ENCODE data around the gene PLPPR3.
"Not testable (repeated sequence)": the region's sequence is repeated elsewhere in the genome, so short reads cannot be mapped to it uniquely, and the experiment has no call there.

The PLPPR3 gene

GRCh38 chr19:827710-828321, 6.1 kb upstream of the PLPPR3 start, which contains the start of gene AZU1:
Gene AZU1, plus strand, starts transcription at chr19:827837. Its CDS starts 10 bp downstream, at chr19:827847.
- peak; percentile 25 for DNase-seq

- DNase-seq = no peak
These were observed 5.6 kb upstream of the PLPPR3 start for GRCh38 chr19:827314-827709.

DNA sequence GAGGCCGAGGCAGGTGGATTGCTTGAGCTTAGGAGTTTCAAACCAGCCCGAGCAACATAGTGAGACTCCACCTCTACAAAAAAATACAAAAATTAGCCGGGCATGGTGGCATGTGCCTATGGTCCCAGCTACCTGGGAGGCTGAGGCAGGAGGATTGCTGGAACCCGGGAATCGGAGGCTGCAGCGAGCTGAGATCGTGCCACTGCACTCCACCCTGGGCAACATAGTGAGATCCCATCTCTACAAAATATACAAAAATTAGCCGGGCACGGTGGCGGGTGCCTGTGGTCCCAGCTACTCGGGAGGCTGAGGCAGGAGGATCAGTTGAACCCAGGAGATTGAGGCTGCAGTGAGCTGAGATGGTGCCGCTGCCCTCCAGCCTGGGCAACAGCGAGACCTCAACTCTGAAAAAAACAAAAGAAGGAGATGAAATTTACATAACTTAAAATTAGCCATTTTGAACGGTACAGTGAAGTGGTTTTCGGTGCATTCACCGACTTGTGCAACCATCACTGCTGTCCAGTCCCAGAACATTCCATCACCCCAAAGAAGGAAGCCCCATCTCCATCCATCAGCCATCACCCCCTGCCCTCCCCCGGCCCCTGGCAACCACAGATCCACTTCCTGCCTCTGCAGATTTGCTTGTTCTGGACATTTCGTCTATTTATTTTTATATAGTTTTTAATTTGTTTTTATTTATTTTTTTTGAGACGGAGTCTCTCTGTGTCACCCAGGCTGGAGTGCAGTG, 4.3 kb upstream of the PLPPR3 start:
- no peak for DNase-seq

DNA sequence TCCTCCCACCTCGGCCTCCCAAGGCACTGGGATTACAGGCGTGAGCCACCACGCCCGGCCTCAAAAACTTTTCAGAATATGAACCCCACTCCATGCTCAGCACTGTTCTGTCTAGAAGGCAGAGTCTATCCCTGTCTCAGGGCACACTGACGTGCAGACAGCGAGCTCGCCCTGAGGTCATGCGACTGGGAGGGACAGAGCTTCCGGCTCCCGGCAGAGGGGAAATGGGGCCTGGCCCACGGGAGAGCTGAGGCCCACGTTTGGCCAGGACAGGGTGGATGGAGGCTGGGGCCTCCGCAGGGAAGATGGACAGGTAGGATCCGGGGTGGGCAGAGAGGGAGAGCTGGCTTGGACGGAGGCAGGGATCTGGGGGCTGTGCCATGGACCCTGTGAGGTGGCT, 3.1 kb upstream of the PLPPR3 start:
- peak; percentile 14 for DNase-seq

- peak; percentile 21 for DNase-seq
These were observed 1.9 kb upstream of the PLPPR3 start for GRCh38 chr19:823565-824121.

DNA sequence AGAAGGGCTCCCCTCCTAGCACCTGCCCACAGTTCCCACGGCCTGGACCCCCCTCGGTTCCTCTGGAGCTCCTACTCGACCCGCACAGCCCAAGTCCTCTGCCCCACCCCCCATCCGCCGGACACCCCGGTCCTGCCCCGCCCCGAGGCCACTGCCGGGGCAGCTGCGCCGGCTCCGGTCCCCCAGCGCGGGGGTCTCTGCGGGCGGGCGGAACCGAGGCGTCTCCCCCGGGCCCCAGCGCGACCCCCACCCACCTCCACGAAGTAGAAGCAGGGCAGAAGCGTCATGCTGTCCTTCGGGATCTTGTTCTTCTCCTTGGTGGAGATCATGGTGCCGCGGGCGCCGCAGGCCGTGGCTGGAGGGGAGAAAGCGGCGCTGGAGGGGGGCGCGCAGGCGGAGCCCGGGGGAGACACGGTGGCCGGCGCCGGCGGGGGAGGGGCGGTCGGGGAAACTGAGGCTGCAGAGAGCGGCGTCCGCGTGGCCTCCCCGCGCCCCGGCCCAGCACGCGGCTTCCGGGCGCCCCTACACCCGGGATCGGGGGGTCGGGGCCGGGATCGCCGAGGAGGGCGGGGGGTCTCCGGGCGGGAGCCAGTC, 427 bp downstream of the PLPPR3 start:
- peak; percentile 25 for DNase-seq

GRCh38 chr19:820212-820611, 1.5 kb downstream of the PLPPR3 start:
- not testable (repeated sequence) for DNase-seq

- DNase-seq = no peak
These were observed 5.3 kb downstream of the PLPPR3 start for GRCh38 chr19:816500-816857.

DNA sequence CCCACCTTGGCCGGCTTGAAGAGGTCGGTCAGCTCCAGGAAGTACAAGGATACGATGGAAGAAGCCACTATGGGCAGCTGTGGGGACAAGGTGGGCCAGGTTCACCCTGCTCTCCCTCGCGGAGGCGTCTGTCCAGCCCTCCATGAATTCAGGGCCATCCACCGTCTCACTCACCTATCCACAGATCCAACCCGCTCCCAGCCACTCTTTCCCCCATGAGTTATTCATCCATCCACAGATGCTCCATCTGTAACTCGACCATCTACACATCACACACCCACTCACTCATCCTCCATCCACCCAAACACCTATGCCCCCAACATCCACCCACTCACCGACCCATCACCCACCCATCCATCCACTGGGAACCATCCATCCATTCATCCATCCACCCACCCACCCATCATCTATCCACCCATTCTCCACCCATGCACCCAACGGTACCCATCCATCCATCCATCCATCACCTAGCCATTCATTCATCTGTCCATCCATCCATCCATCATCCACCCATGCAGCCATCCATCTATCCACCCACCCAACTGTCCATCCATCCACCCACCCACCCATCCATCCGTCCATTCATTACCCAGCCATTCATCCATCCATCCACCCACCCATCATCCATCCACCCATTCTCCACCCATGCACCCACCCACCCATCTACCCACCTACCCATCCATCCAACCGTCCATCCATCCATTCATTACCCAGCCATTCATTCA, 5.8 kb downstream of the PLPPR3 start:
- DNase-seq = no peak

DNA sequence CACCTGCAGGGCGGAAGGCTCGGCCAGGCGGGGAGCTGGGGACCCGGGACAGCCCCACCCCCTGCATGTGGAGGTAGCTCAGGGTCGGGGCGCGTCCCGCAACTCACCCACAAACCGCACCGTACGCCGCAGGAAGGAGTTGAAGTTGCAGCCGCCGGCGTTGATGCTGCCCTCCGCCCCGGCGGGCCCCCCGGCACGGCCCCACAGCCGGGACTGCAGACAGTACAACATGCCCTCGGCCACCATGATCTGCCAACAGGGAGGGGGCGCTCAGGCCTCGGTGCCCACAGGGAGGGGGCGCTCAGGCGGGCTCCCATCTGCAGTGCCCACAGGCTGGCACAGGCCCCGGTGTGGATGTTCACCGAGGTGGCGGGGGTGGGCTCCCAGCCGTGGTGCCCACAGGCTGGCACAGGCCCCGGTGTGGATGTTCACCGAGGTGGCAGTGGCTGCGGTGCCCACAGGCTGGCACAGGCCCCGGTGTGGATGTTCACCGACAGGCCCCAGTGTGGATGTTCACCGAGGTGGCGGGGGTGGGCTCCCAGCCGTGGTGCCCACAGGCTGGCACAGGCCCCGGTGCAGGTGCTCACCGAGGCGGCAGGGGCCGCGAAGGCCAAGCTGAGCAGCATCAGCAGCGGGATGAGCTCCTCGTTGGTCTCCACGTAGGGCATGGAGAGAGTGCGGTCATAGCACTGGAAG, 6.5 kb downstream of the PLPPR3 start:
- DNase-seq = peak; percentile 12

DNA sequence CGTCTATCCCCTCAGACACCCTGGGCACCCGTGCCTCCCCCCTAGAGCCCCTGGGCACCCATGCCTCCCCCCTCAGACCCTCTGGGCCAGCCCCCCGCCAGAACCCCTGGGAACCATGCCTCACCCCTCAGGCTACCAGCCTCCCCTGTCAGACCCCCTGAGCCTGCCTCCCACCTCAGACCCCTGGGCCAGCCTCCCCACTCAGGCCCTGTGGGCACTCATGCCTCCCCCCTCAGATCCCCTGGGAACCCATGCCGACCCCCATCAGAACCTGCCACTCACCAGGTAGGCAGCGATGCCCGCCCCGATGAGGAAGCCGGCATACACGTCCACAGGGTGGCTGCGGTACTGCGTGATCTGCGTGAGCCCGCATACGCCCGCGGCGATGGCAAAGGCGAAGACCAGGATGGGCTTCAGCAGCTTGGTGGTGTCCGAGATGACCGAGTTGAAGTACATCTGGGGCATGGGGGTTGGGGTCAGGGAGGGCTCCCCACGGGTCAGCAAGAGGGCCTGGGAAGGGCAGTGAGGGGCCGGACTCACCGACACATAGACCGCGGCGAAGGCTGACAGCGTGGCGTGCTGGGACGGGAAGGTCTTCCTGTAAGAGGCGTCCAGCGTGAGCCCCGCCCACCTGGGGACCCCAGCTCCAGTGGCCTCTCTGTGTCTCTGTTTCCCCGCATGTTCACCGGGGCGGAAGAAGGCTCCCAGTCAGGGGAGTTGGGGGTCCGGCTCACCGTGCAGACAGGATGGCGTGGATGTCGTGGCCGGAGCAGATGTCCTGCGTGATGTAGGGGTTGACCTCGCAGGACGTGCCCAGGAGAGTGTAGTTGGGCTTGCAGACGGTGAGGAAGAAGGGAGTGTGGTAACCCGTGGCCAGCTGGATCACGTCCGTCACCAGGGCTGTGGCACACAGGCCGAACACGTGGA, 7.3 kb downstream of the PLPPR3 start:
- peak; percentile 25 for DNase-seq

GRCh38 chr19:813219-814151, 8.3 kb downstream of the PLPPR3 start:
- peak; percentile 24 for DNase-seq

DNA sequence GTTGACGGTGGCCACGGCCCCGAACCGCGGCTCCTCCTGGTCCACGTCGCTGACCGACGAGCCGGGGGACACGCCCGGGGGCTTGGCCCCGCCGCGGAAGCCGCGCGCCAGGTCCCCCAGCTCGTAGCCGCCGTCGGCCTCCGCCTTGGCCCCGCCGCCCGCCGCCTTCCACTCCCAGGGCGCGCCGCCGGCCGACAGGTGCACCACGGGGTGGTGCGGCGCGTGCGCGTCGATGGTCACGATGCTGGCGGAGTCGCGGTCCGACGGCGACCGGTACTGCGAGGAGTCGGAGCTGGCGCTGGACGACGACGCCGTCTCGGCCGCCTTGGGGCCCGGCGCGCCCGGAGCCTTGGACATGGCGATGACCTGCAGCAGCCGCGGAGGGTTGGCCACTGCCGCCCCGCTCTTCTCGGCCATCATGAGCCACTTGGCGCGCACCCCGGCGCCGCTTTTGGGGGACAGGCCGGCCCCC, 9.0 kb downstream of the PLPPR3 start:
- DNase-seq = no peak

DNA sequence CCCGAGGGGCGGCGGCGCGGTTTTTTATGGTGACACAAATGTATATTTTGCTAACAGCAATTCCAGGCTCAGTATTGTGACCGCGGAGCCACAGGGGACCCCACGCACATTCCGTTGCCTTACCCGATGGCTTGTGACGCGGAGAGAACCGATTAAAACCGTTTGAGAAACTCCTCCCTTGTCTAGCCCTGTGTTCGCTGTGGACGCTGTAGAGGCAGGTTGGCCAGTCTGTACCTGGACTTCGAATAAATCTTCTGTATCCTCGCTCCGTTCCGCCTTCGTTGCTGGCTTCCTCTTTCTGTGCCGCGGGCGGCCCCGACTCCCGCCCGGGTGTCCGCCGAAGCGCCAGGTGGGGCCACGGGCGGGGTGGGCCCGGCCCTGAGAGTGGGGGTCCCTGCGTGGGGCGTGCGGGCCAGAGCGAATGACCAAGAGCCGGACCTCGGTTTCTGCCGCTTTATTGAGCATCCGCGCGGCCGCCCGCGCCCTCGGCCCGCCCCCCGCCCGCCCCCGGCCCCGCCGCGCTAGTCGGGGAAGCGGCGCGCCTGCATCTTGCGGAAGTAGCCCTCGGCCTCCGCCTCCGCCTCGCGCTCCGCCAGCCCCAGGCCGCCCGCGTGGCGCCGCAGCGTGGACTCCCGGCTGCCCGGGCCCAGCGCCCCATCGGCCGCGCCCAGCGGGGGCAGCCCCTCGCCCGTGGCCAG, 9.6 kb downstream of the PLPPR3 start:
- DNase-seq = no peak

- no peak for DNase-seq
These were observed 10.2 kb downstream of the PLPPR3 start for GRCh38 chr19:811506-812048.

DNA sequence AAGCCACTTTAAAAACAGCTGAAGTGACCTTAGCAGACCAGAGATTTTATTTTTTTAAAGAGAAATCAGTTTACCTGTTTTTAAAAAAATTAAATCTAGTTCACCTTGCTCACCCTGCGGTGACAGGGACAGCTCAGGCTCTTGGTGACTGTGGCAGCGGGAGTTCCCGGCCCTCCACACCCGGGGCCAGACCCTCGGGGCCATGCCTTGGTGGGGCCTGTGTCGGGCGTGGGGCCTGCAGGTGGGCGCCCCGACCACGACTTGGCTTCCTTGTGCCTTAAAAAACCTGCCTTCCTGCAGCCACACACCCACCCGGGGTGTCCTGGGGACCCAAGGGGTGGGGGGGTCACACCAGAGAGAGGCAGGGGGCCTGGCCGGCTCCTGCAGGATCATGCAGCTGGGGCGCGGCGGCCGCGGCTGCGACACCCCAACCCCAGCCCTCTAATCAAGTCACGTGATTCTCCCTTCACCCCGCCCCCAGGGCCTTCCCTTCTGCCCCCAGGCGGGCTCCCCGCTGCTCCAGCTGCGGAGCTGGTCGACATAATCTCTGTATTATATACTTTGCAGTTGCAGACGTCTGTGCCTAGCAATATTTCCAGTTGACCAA, 10.8 kb downstream of the PLPPR3 start:
- DNase-seq = no peak

DNA sequence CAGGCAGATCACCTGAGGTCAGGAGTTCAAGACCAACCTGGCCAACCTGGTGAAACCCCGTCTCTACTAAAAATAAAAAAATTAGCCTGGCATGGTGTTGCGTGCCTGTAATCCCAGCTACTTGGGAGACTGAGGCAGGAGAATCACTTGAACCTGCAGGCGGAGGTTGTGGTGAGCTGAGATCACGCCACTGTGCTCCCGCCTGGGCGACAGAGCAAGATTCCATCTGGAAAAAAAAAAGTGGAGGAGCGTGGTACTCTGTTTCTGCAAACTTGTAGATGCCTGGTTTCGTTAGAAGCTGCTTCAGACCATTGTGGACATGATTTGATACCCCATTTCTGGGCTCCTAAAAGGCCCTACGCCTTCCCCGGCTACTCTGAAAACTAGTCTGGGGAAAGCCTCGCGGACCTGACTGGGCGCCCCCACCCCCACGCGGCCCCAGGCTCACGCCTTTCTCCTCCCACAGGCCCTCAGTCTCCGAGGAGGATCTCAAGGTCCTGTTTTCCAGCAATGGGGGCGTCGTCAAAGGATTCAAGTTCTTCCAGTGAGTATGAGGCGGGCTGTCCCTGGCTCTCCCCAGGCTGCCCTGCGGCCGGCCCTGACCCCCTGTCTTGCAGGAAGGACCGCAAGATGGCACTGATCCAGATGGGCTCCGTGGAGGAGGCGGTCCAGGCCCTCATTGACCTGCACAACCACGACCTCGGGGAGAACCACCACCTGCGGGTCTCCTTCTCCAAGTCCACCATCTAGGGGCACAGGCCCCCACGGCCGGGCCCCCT, 11.5 kb downstream of the PLPPR3 start:
- DNase-seq = no peak

GRCh38 chr19:808423-808775, 13.4 kb downstream of the PLPPR3 start:
- no peak for DNase-seq

All from right hindlimb (tissue), 1 donor.